Posterior vena cava (tissue), 2 donors: ENCODE data around the gene BMP8A. TPM values are rescaled to one million over a fixed set of nuclear protein-coding genes. Genes with fewer than 3 reads are reported as not detected.
"Not testable (repeated sequence)": the region's sequence is repeated elsewhere in the genome, so short reads cannot be mapped to it uniquely, and the experiment has no call there.

Experiments used
- DNase-seq: peaks from one replicate; pipeline ENCODE4 v3.0.0-alpha.2; 2020; ENCODE audit warnings: low spot score
- intact Hi-C, 2 donors: fragments of 100-400 bp; cut with DNase I; formaldehyde crosslinking; loops; one replicate each; pipeline versions ENCODE4 v1.14.1 to v1.14.2; 2022 to 2023
- total RNA-seq, 2 donors: library from RNA; stranded (reverse); fragmentation: NEBNext Ultra II Directional; extraction: Animal tissue kit (Norgen Biotek cat#: 25700); gene quantifications; one replicate each; pipeline ENCODE4 v1.2.1, GENCODE V29; 2021
- donor health status: DM: yes; HTN: yes; CAD: no.
- donor health status: DM: yes; HTN: yes; CAD: no.

The BMP8A gene
- total RNA-seq, 2 donors from 2014 or later, result 0.65 to 0.90 TPM

DNA sequence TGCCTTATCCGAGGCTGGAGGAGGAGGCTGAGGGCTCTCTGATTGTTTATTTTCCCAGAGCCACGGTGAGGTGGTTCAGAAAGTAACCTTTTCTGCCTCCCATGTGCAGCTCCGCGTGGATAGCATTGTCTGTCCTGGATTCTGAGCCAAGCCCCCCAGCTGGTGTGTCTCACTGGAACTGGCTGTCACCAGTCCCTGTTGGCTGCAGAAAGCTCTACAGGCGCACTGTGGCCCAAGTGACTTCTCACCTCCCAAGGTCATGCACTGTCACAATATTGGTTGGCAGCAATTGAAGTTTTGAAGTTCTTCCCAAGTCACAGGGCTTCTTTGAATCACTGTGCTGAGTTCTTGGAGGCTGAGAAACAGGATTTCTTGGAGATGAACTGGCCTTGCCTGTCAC lies 8.2 kb downstream of the BMP8A start:
- DNase-seq, result peak; percentile 43
- intact Hi-C loops, result no loop called here

GRCh38 chr1:39500862-39501389 lies 9.5 kb downstream of the BMP8A start:
- DNase-seq, result peak; percentile 34
- intact Hi-C loops, result no loop called here

DNA sequence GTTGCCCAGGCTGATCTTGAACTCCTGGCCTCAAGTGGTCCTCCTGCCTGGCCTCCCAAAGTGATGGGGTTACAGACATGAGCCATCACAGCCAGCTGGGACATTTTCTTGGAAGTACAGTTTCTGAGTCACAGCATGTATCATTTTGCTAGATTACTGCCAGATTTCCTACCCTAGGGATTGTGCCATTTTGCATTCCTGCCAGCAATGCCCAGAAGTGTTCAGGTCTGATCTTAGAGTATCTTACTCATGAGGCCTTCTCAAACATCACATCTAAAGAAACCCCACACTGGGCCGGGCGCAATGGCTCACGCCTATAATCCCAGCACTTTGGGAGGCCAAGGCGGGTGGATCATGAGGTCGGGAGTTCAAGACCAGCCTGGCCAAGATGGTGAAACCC lies 10.2 kb downstream of the BMP8A start:
- DNase-seq, result peak; percentile 54
- intact Hi-C loops, result no loop called here

DNA sequence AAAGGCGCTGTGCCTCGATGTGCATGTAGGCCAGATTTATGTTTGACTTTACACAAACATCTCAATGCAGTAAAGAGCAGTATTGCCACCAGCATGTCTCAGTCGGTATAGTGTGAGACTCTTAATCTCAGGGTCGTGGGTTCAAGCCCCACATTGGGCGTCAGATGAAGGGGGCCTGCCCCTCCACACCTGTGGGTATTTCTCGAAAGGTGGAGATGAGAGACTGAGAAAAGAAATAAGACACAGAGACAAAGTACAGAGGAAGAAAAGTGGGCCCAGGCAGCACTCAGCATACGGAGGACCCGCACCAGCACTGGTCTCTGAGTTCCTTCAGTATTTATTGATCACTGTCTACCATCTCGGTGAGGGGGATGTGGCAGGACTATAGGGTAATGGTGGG lies 13.0 kb downstream of the BMP8A start:
- peak; percentile 40 for DNase-seq
- intact Hi-C loops, result not testable (repeated sequence)

DNA sequence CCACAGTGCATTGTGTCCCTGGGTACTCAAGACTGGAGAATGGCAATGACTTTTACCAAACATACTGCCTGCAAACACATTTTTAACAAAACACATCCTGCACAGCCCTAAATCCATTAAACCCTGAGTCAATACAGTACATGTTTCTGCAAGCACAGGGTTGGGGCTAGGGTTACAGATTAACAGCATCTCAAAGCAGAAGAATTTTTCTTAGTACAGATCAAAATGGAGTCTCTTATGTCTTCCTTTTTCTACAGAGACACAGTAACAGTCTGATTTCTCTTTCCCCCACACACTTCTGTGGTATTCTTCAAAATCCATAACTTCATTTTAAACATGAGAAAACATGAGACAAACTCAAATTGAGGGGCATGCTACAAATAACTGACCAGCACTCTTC lies 13.9 kb downstream of the BMP8A start:
- intact Hi-C loops, result no loop called here
- no peak for DNase-seq

- DNase-seq, result peak; percentile 52
- intact Hi-C loops, result no loop called here
These were observed 15.9 kb downstream of the BMP8A start for GRCh38 chr1:39507230-39507928.

- no peak for DNase-seq
- intact Hi-C loops, result no loop called here
These were observed 16.8 kb downstream of the BMP8A start for GRCh38 chr1:39508266-39508665.

DNA sequence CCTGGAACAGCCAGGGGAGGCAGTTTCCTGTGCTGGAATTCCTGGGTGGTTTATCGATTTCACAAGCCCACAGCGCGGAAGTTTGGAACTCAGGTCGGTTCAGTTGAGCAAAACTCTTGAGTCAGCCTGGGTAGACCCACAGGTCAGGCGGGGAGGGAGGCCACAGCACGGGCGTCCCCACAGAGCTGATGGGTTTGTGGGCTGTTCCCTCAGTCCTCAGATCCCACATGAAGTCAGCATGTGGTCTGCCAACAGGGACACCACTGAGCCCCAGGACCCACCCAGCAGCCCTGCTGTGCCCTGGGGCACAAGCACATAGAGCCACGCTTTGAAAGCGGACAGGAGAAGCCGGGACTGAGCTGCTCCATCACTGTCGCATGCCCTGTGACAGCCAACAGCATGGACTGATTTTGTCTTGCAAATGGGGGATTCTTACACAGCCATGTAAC lies 17.4 kb downstream of the BMP8A start:
- DNase-seq, result peak; percentile 79
- intact Hi-C loops, result no loop called here

DNA sequence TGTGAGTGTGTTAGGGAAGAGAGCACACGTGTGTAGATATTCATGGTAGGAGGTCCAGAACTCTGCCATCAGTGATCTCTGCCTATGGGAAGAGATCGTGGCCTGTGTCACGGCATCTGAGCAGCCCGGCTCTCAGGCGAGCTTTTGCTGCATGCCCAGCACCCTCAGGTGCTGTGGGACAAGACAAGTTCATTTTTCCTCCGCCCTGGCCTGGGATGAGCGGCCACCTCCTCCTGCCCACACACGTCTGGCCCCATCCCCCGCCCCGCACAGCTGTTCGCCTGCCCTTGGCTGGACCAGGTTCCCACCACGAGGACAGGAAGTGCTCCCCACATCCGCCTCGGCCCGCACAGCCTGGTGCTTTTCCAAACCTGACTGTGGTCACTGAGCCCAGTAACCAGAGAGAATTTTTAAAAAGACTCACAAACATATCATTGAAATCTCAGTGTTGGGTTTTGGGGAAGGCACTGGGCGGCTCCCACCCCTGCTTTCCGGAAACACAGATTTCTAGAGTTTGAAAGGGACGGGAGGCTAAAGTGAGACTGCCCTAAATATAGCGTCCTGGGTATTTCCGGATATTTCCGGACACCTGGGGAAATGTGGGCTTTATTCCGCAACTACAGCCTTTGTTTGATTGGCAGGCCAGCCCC lies 18.0 kb downstream of the BMP8A start:
- peak; percentile 83 for DNase-seq
- intact Hi-C loops, result no loop called here

DNA sequence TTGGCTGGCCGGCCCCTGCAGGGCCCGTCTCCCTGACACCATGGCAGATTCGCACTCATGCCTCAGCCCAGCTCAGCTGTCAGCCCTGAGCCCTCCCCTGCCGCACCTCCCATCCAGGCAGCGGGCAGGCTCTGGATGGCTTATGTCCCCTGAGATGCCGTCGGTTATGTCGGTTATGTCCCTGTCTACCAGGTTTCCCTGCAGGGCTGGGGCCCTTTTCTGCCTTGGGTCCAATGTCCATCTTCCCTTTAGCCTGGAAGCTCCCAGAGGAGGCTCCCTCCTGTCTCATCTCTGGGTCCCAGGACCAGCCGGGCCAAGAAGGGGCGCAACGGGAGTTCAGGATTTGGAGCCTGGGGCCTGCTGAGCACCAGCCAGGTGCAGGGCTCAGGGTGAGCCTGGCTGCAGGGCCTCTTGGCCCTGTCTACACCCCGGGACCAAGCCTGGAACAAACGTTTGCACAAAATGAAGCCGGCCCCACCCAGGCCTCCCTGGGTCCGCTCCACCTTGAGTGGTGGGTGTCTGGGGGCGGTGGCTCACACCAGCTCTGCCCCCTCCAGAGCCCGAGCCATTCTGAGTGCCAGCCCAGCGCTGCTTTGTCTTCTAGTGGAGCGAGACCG lies 19.2 kb downstream of the BMP8A start:
- intact Hi-C loops, result not testable (repeated sequence)
- peak; percentile 48 for DNase-seq

DNA sequence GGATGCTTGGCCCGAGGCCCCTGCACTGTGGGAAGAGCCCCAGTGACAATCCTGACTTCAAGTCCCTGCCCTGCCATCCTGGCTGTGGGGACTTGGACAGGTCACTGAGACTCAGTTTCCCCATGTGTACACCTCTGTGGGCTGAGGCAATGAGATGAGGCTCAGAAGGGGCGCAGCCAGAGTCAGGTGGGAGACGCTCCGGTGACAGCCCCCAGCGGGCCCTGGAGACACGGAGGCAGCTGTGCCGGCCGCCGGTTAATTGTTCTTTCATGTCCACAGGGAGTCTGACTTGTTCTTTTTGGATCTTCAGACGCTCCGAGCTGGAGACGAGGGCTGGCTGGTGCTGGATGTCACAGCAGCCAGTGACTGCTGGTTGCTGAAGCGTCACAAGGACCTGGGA lies 20.0 kb downstream of the BMP8A start:
- DNase-seq, intact Hi-C loops: not testable (repeated sequence)

DNA sequence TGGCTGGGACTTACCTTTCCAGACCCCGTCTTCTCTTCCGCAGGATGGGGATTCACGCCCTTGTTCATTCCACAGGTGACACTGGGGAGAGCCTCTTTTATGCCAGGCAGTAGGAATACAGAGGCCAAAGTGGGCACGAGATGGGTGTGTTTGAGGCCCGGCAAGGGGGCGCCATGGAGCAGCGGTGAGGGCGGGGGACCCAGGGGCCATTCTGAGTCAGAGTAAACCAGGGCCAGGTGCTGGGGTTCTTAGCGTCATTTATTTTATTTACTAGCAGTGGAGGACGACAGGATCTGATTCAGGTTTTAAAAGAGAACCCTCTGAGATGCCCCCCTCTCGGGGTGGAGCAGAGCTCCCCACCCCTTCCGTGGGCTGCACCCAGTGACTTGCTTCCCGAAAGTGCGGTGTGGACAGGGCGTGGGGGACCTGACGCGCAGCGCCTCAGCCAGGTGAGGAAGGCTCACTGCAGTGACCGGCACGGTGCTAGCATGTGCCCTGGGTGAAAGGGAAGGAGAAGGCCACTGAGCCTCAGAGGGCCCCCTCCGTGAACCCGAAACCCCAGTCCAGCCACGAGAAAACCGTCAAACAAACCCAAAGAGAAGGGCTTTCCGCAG lies 20.9 kb downstream of the BMP8A start:
- DNase-seq, intact Hi-C loops: not testable (repeated sequence)

DNA sequence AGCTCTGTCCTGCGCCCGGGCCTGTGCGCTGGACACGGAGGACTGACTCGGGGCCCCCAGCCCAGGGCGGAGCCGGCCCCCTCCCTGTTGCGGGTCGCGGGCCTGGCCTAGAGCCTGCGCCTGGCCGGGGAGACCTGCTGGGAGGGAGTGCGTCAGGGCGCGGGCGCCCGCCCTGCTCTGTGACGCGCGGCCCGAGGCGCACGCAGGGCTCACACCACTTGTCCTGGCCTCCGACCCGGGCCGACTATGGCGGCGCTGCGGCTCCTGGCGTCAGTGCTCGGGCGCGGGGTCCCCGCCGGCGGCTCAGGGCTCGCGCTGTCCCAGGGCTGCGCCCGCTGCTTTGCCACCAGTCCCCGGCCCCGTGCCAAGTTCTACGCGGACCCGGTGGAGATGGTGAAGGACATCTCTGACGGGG lies 23.3 kb downstream of the BMP8A start:
- intact Hi-C loops, result not testable (repeated sequence)

GRCh38 chr1:39515131-39516086 lies 24.0 kb downstream of the BMP8A start:
- intact Hi-C loops, DNase-seq: not testable (repeated sequence)

More for the DNA sequence above, 23.3 kb downstream of the BMP8A start:
- DNase-seq, result peak; percentile 83

DNA sequence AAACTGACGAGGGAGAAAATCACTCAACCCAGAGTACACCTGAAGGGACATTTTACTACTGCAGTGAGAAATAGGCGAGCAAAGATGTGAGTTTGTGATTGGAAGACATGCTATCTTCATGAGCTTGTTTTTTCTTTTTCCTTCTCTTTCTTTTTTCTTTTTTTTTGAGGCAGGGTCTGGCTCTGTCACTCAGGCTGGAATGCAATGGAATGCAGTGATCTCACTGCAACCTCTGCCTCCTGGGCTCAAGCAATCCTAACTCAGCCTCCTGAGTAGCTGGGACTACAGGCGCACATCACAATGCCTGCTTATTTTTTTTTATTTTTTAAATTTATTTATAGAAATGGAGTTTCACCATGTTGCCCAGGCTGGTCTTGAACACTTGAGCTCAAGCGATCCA lies 25.4 kb downstream of the BMP8A start:
- intact Hi-C loops, DNase-seq: not testable (repeated sequence)

DNA sequence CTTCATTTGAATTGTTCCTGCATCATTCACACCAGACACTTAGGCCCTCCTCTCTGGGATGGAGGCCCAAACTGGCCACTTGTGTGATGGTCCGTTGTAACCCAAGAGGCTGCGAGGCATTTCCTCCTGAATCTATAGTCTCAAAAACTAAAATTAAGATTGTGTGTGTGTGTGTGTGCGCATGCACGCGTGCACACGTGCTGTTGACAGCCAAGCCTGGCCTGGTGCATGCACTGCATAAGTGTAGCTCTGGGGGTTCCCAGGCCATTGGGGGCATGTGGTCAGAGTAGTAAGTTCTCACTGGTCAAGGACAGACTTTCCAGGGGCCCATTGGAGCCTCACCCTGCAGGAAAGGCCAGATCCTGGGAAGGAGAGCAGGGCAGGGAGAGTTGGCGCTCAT lies 26.5 kb downstream of the BMP8A start:
- intact Hi-C loops, DNase-seq: not testable (repeated sequence)

DNA sequence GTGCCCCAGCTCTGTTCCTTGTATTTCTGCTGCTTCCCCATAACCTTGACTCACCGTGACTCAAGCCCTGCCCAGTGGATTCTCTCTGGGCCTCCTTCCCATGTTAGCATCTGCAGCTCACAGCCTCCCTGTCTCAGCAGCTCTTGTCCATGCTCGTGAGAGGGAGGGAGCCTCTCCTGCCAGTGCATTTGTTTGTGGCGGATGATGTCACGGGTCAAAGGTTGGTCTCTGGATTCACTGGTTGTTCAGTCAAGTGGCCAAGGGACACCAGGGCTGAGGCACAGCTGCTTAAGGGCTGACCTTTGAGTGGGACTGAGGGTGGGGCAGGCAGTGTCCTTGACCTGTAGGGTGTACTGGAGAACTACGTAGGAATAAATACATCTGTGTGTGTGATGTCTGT lies 27.9 kb downstream of the BMP8A start:
- DNase-seq, intact Hi-C loops: not testable (repeated sequence)

DNA sequence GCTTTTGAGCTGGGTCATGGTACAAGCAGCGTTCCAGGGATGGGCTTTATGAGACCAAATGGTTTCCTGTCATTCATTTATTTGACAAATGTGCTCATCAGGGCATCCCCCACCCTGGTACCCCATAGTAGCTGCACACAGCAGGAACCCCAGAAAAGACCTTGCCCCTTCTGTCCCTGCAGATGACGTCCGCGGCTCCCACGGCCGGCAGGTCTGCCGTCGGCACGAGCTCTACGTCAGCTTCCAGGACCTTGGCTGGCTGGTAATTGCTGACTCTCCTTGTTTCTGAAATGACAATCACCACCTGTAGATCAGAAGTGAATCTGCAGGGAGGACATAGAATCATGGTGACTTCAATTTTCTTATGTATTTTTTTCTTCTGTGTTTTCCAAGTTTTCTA lies 30.8 kb downstream of the BMP8A start:
- peak; percentile 75 for DNase-seq
- intact Hi-C loops, result not testable (repeated sequence)
